Keratinocyte (primary cell): ENCODE measurements around the gene ZNF254. TPM values are rescaled to one million over a fixed set of nuclear protein-coding genes. Genes with fewer than 3 reads are reported as not detected.
"Not testable (repeated sequence)": the region's sequence is repeated elsewhere in the genome, so short reads cannot be mapped to it uniquely, and the experiment has no call there.

Experiments
- DNase-seq: peaks from one replicate; pipeline ENCODE4 v3.0.0-alpha.2; 2011; ENCODE audit warnings: low read depth, missing footprints, low spot score
- FAIRE-seq: peaks from 2 replicates; lab custom pipeline; 2011; peaks lifted over from hg19 to GRCh38; lab: Jason Lieb, UNC
- H2AFZ ChIP-seq: 2 replicates; pipeline ENCODE4 v1.6.0; 2012; ENCODE audit warnings: low read length, control low read depth, inconsistent platforms; ENCODE audit not compliant: control insufficient read depth
- H3K27ac ChIP-seq: 2 replicates; pipeline ENCODE4 v1.5.1; 2011; ENCODE audit warnings: low read length; ENCODE audit not compliant: control insufficient read depth, insufficient read depth
- H3K27me3 ChIP-seq: 3 replicates; pipeline ENCODE4 v1.6.0; 2011; ENCODE audit warnings: low read length; ENCODE audit not compliant: control insufficient read depth, insufficient read depth; ENCODE audit errors: extremely low read depth
- H3K36me3 ChIP-seq, 2 experiments: 2 replicates in 1 of 2; 3 replicates in 1 of 2; pipeline ENCODE4 v1.5.1; 2011; ENCODE audit warnings: low read length in 2 of 2, mild to moderate bottlenecking in 1 of 2; ENCODE audit not compliant: control insufficient read depth in 2 of 2, insufficient read depth in 2 of 2; ENCODE audit errors: extremely low read depth in 1 of 2
- H3K4me1 ChIP-seq: 3 replicates; pipeline ENCODE4 v1.5.1; 2011; ENCODE audit warnings: low read length; ENCODE audit not compliant: control insufficient read depth, insufficient read depth; ENCODE audit errors: extremely low read depth
- H3K4me2 ChIP-seq: 3 replicates; pipeline ENCODE4 v1.6.0; 2011; ENCODE audit warnings: low read depth, low read length; ENCODE audit not compliant: control insufficient read depth, insufficient read depth; ENCODE audit errors: extremely low read depth
- H3K4me3 ChIP-seq, 3 experiments: fragments of 200-600 bp in 1 of 3; sonication (generic) in 1 of 3; 2 replicates in 2 of 3; 3 replicates in 1 of 3; pipeline ENCODE4 v1.5.1; 2011 to 2016; ENCODE audit warnings: low read length in 3 of 3, mild to moderate bottlenecking in 3 of 3, control low read depth in 2 of 3, inconsistent platforms in 1 of 3, low read depth in 1 of 3, mixed read lengths in 1 of 3, mixed run types in 1 of 3, moderate library complexity in 1 of 3; ENCODE audit not compliant: control insufficient read depth in 2 of 3, insufficient read depth in 2 of 3; ENCODE audit errors: extremely low read depth in 1 of 3
- H3K79me2 ChIP-seq: 2 replicates; pipeline ENCODE4 v1.6.0; 2012; ENCODE audit warnings: low read length; ENCODE audit not compliant: control insufficient read depth, insufficient read depth
- H3K9ac ChIP-seq: 3 replicates; pipeline ENCODE4 v1.6.0; 2011; ENCODE audit warnings: low read length; ENCODE audit not compliant: control insufficient read depth, insufficient read depth; ENCODE audit errors: extremely low read depth
- H3K9me1 ChIP-seq: 3 replicates; pipeline ENCODE4 v1.6.0; 2011; ENCODE audit warnings: low read length; ENCODE audit not compliant: control insufficient read depth, insufficient read depth; ENCODE audit errors: extremely low read depth
- H3K9me3 ChIP-seq: 2 replicates; pipeline ENCODE4 v1.5.1; 2012; ENCODE audit warnings: low read depth, low read length; ENCODE audit not compliant: control insufficient read depth
- H4K20me1 ChIP-seq: 3 replicates; pipeline ENCODE4 v1.6.0; 2011; ENCODE audit warnings: low read length; ENCODE audit not compliant: control insufficient read depth, insufficient read depth; ENCODE audit errors: extremely low read depth
- EZH2 ChIP-seq: IDR thresholded peaks from one replicate; pipeline ENCODE4 v1.6.1; 2012; ENCODE audit warnings: inconsistent platforms, mild to moderate bottlenecking, low read length, moderate library complexity
- dilution Hi-C: fragments of 300-500 bp; cut with MboI; formaldehyde crosslinking; loops from one replicate; pipeline ENCODE4 v1.7.0; 2020; ENCODE audit warnings: low sequenced_read_pairs; ENCODE audit not compliant: extremely low pct_ligation_motif_present
- polyA minus RNA-seq, 3 experiments: library from RNA; depleted of rRNA, polyadenylated mRNA; stranded (reverse); fragments of >200 nt; gene quantifications; 1 replicate in 1 of 3; 2 replicates in 1 of 3; 3 replicates in 1 of 3; pipeline ENCODE4 v1.2.3, GENCODE V29; 2011
- polyA plus RNA-seq, 5 experiments: library from polyadenylated mRNA; depleted of rRNA in 3 of 5; stranded (reverse) in 3 of 5; stranded (forward) in 1 of 5; unstranded in 1 of 5; fragments of >200 nt; gene quantifications; 1 replicate in 1 of 5; 2 replicates in 3 of 5; 3 replicates in 1 of 5; pipeline versions ENCODE4 v1.2.1 to v1.2.3, GENCODE V29; 2011 to 2012; ENCODE audit warnings: missing spikeins in 2 of 5, low read depth in 1 of 5, low replicate concordance in 1 of 5
- TF ChIP-seq, protein P1 (sequence below), 3 experiments: IDR thresholded peaks in 1 of 3; conservative IDR thresholded peaks in 1 of 3; optimal IDR thresholded peaks in 1 of 3; 2 replicates in 2 of 3; 3 replicates in 1 of 3; pipeline versions ENCODE3 to v1.5.1; 2011; ENCODE audit warnings: low read length in 3 of 3, mild to moderate bottlenecking in 3 of 3, moderate library complexity in 2 of 3, control low read depth in 1 of 3, inconsistent platforms in 1 of 3; ENCODE audit not compliant: insufficient read depth in 2 of 3; ENCODE audit errors: extremely low read depth in 1 of 3

ZNF254 gene
- polyA plus RNA-seq (5.0 to 6.3 TPM (median 5.7 TPM) in 3 replicates), polyA minus RNA-seq (8.4 to 16.6 TPM (median 10.2 TPM) in 3 replicates)
- 9.9 TPM for polyA plus RNA-seq (2011; ENCODE audit: low read depth)
- 1.6 and 3.2 TPM in 2 replicates for polyA plus RNA-seq (2011; cell fraction: cytosol; rRNA removed)
- polyA plus RNA-seq (2011; cell fraction: nucleus; rRNA removed) = 7.2 and 9.9 TPM in 2 replicates
- polyA plus RNA-seq (2012; ENCODE audit: low replicate concordance) = 3.0 and 4.0 TPM in 2 replicates
- polyA minus RNA-seq (2011; cell fraction: cytosol; rRNA and poly(A)+ RNA removed) = 9.0 TPM
- polyA minus RNA-seq (2011; cell fraction: nucleus; rRNA and poly(A)+ RNA removed) = 10.8 and 22.5 TPM in 2 replicates

DNA sequence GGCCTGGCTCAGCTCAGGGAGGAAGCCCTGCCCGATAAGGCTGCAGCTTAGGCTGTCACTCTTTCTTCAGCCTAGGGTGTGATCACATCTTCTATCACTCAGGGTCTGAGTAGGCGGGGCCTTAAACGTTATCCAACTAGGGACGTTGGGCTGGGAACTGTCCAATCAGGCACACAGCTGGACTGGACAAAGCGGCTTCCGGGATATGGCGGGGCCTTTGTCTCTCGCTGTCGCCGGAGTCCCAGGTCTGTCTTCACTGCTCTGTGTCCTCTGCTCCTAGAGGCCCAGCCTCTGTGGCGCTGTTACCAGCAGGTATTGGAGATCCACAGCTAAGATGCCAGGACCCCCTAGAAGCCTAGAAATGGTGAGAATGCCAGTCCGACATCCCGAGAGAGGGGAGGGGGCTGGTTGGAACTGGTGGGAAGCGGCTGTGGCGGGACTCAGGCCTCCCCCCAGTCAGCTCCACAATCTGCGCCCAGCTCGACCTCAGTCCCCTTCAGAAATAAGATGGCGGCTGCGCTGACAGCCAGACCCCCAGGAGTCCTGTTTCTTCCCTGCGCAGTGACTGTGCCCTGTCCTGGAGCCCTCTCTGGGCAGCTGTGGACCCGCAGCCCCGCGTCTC, at the start of gene ZNF254:
Gene ZNF254 (plus strand): TSS at position 214 of the 622 bp plus-strand sequence. CDS start 121 bp downstream, at position 335.
- Histone ChIP-seq H3K9ac (peak within 1 kb of the TSS; percentile 99), H3K4me2 (peak within 1 kb of the TSS; percentile 79), H3K9me1 (no peaks in the 10 kb centered on the region), H3K4me3 (peak within 1 kb of the TSS; percentile 74 to 94 (median 82)), H3K27ac (peak within 1 kb of the TSS; percentile 97), H3K36me3 (no peaks in the 10 kb centered on the region), H4K20me1 (no peaks in the 10 kb centered on the region), H3K79me2 (peaks cover 28% of the 10 kb centered on the region), H3K9me3 (no peaks in the 10 kb centered on the region), H3K4me1 (no peaks in the 10 kb centered on the region), H2AFZ (peak within 1 kb of the TSS; percentile 98), H3K27me3 (no peaks in the 10 kb centered on the region)
- dilution Hi-C loops = no loop called here
- DNase-seq (peak; percentile 71), FAIRE-seq (peak; percentile 81)
- no peak for TF ChIP-seq EZH2
- TF ChIP-seq, protein P1, sequence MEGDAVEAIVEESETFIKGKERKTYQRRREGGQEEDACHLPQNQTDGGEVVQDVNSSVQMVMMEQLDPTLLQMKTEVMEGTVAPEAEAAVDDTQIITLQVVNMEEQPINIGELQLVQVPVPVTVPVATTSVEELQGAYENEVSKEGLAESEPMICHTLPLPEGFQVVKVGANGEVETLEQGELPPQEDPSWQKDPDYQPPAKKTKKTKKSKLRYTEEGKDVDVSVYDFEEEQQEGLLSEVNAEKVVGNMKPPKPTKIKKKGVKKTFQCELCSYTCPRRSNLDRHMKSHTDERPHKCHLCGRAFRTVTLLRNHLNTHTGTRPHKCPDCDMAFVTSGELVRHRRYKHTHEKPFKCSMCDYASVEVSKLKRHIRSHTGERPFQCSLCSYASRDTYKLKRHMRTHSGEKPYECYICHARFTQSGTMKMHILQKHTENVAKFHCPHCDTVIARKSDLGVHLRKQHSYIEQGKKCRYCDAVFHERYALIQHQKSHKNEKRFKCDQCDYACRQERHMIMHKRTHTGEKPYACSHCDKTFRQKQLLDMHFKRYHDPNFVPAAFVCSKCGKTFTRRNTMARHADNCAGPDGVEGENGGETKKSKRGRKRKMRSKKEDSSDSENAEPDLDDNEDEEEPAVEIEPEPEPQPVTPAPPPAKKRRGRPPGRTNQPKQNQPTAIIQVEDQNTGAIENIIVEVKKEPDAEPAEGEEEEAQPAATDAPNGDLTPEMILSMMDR (optimal IDR thresholded peaks at IDR 0.05 in 1 of 3, IDR thresholded peaks at IDR 0.05 in 1 of 3, conservative IDR thresholded peaks at IDR 0.05 in 1 of 3; ENCODE audit: extremely low read depth in 1 of 3, insufficient read depth in 2 of 3, low read length in 3 of 3) = no peak

DNA sequence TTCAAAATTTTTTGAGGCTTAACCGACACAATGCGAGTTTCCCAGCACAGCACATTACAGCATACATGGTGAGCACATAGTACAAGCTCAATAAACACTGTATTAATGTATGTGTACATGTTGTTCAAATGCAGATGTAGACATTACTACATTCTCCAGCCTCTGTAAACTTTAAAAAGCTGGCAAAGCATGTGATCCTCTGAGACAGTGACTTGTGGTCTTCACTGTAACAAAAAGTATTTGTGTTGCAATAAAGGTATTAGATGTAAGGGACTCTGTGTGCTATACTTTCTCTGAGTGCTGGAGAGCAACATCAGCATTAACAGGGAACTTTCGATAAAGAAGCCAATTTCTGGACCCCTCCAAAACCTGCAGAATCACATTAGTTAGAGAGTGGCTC, 46.4 kb upstream of the ZNF254 start:
- Histone ChIP-seq H3K9me1 (no peaks in the 10 kb centered on the region), H3K27ac (no peak overlapping the region), H3K4me1 (no peaks in the 10 kb centered on the region), H3K9me3 (no peaks in the 10 kb centered on the region), H3K4me3 (no peak overlapping the region), H3K79me2 (peaks cover 25% of the 10 kb centered on the region), H3K27me3 (no peaks in the 10 kb centered on the region), H4K20me1 (no peaks in the 10 kb centered on the region), H3K36me3 (peaks cover 3 to 11% of the 10 kb centered on the region in 2 experiments), H3K9ac (no peak overlapping the region), H3K4me2 (no peak overlapping the region), H2AFZ (no peak overlapping the region)
- DNase-seq = no peak
- FAIRE-seq = no peak
- TF ChIP-seq, protein P1 (optimal IDR thresholded peaks at IDR 0.05 in 1 of 3, IDR thresholded peaks at IDR 0.05 in 1 of 3, conservative IDR thresholded peaks at IDR 0.05 in 1 of 3; ENCODE audit: extremely low read depth in 1 of 3, insufficient read depth in 2 of 3, low read length in 3 of 3) = no peak
- no peak for TF ChIP-seq EZH2
- dilution Hi-C loops = no loop called here

DNA sequence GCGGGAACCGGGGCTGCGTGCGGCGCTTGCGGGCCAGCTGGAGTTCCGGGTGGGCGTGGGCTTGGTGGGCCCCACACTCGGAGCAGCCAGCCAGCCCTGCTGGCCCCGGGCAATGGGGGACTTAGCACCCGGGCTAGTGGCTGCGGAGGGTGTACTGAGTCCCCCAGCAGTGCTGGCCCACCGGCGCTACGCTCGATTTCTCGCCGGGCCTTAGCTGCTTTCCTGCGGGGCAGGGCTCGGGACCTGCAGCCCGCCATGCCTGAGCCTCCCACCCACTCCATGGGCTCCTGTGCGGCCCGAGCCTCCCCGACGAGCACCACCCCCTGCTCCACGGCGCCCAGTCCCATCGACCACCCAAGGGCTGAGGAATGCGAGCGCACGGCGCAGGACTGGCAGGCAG, 45.7 kb upstream of the ZNF254 start:
- H4K20me1 ChIP-seq, H3K9ac ChIP-seq, H3K4me2 ChIP-seq, DNase-seq, H3K4me3 ChIP-seq, H3K27me3 ChIP-seq, FAIRE-seq, H3K4me1 ChIP-seq, dilution Hi-C loops, H2AFZ ChIP-seq, H3K9me1 ChIP-seq, H3K9me3 ChIP-seq, H3K36me3 ChIP-seq, H3K27ac ChIP-seq: not testable (repeated sequence)
- peaks cover 20% of the 10 kb centered on the region for H3K79me2 ChIP-seq
